ENCODE results near the gene MINPP1. TPM values are rescaled to one million over a fixed set of nuclear protein-coding genes. Genes with fewer than 3 reads are reported as not detected.

The MINPP1 gene
- 21.0 and 25.8 TPM in 2 replicates for total RNA-seq

DNA sequence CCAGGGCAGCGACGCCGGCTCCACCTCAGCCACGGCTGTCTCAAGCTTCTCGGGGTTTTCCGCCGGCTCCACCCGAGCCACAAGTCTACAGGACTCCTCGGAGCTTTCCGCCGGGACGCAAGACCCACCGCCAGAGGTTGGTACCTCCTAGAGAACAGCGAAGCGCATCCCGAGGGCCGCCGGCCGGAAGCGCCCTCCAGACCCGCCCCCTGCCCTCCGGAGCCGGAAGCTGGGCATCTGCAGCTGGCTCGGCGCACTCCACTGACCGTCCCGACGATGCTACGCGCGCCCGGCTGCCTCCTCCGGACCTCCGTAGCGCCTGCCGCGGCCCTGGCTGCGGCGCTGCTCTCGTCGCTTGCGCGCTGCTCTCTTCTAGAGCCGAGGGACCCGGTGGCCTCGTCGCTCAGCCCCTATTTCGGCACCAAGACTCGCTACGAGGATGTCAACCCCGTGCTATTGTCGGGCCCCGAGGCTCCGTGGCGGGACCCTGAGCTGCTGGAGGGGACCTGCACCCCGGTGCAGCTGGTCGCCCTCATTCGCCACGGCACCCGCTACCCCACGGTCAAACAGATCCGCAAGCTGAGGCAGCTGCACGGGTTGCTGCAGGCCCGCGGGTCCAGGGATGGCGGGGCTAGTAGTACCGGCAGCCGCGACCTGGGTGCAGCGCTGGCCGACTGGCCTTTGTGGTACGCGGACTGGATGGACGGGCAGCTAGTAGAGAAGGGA, at the start of gene MINPP1:
MINPP1 (plus strand) TSS at position 254 of the 726 bp plus-strand sequence; CDS start at position 277, 23 bp downstream.

Other genes with a start within 250 kb of the MINPP1 start
- gene NUTM2D, start 147.1 kb upstream of the MINPP1 start, total RNA-seq: 5.3 and 6.0 TPM in 2 replicates
- gene PAPSS2, start 155.0 kb downstream of the MINPP1 start, total RNA-seq: 95.4 and 98.3 TPM in 2 replicates

Measured in cardiac ventricle fibroblast (primary cell).